ENCODE results near the gene LAMTOR5.
"Not testable (repeated sequence)": the region's sequence is repeated elsewhere in the genome, so short reads cannot be mapped to it uniquely, and the experiment has no call there.

The LAMTOR5 gene

GRCh38 chr1:110407260-110408210 lies at the start of gene LAMTOR5:
TSS of gene LAMTOR5 (minus strand) at chr1:110407694. CDS start at chr1:110407620, 74 bp downstream.
- in situ Hi-C loops (cut with MboI; ENCODE audit: low sequenced_read_pairs), result no loop called here

GRCh38 chr1:110457206-110457605 lies 49.7 kb upstream of the LAMTOR5 start:
- in situ Hi-C loops (cut with MboI; ENCODE audit: low sequenced_read_pairs), result loop anchor here (10.0 kb wide), 1 partner anchor 252 kb away; no protein-coding TSS in a partner anchor

- in situ Hi-C loops (cut with MboI; ENCODE audit: low sequenced_read_pairs), result loop anchor here (10.0 kb wide), 1 partner anchor 250 kb away; no protein-coding TSS in a partner anchor
These were observed 47.7 kb upstream of the LAMTOR5 start for GRCh38 chr1:110455151-110455550.

- in situ Hi-C loops (cut with MboI; ENCODE audit: low sequenced_read_pairs), result loop anchor here (10.0 kb wide), 1 partner anchor 250 kb away; no protein-coding TSS in a partner anchor
These were observed 46.8 kb upstream of the LAMTOR5 start for GRCh38 chr1:110454328-110454727.

- in situ Hi-C loops (cut with MboI; ENCODE audit: low sequenced_read_pairs), result loop anchor here (10.0 kb wide), 1 partner anchor 249 kb away; no protein-coding TSS in a partner anchor
These were observed 46.3 kb upstream of the LAMTOR5 start for GRCh38 chr1:110453829-110454228.

GRCh38 chr1:110452330-110452729 lies 44.8 kb upstream of the LAMTOR5 start:
- in situ Hi-C loops (cut with MboI; ENCODE audit: low sequenced_read_pairs), result loop anchor here (10.0 kb wide), 1 partner anchor 248 kb away; no protein-coding TSS in a partner anchor

- in situ Hi-C loops (cut with MboI; ENCODE audit: low sequenced_read_pairs), result loop anchor here (10.0 kb wide), 1 partner anchor 246 kb away; no protein-coding TSS in a partner anchor
These were observed 43.4 kb upstream of the LAMTOR5 start, which contains the start of gene PROK1 for GRCh38 chr1:110450929-110451328. TSS of gene PROK1 (plus strand) at chr1:110451149. CDS start at chr1:110451217, 68 bp downstream.

- in situ Hi-C loops (cut with MboI; ENCODE audit: low sequenced_read_pairs), result loop anchor here (10.0 kb wide), 1 partner anchor 245 kb away; no protein-coding TSS in a partner anchor
These were observed 42.5 kb upstream of the LAMTOR5 start for GRCh38 chr1:110449661-110450651.

GRCh38 chr1:110444561-110444960 lies 37.1 kb upstream of the LAMTOR5 start:
- in situ Hi-C loops (cut with MboI; ENCODE audit: low sequenced_read_pairs), result no loop called here

GRCh38 chr1:110443451-110443850 lies 36.0 kb upstream of the LAMTOR5 start:
- in situ Hi-C loops (cut with MboI; ENCODE audit: low sequenced_read_pairs), result no loop called here

GRCh38 chr1:110441888-110442287 lies 34.4 kb upstream of the LAMTOR5 start:
- in situ Hi-C loops (cut with MboI; ENCODE audit: low sequenced_read_pairs), result no loop called here

- in situ Hi-C loops (cut with MboI; ENCODE audit: low sequenced_read_pairs), result no loop called here
These were observed 33.4 kb upstream of the LAMTOR5 start for GRCh38 chr1:110440877-110441276.

GRCh38 chr1:110439873-110440272 lies 32.4 kb upstream of the LAMTOR5 start:
- in situ Hi-C loops (cut with MboI; ENCODE audit: low sequenced_read_pairs), result not testable (repeated sequence)

- in situ Hi-C loops (cut with MboI; ENCODE audit: low sequenced_read_pairs), result no loop called here
These were observed 31.4 kb upstream of the LAMTOR5 start for GRCh38 chr1:110438893-110439292.

GRCh38 chr1:110437645-110438299 lies 30.3 kb upstream of the LAMTOR5 start:
- in situ Hi-C loops (cut with MboI; ENCODE audit: low sequenced_read_pairs), result not testable (repeated sequence)

- in situ Hi-C loops (cut with MboI; ENCODE audit: low sequenced_read_pairs), result no loop called here
These were observed 29.1 kb upstream of the LAMTOR5 start for GRCh38 chr1:110436635-110437034.

GRCh38 chr1:110434946-110435345 lies 27.5 kb upstream of the LAMTOR5 start:
- in situ Hi-C loops (cut with MboI; ENCODE audit: low sequenced_read_pairs), result no loop called here

GRCh38 chr1:110433803-110434202 lies 26.3 kb upstream of the LAMTOR5 start:
- in situ Hi-C loops (cut with MboI; ENCODE audit: low sequenced_read_pairs), result no loop called here

- in situ Hi-C loops (cut with MboI; ENCODE audit: low sequenced_read_pairs), result no loop called here
These were observed 25.7 kb upstream of the LAMTOR5 start for GRCh38 chr1:110433213-110433612.

- in situ Hi-C loops (cut with MboI; ENCODE audit: low sequenced_read_pairs), result no loop called here
These were observed 23.4 kb upstream of the LAMTOR5 start for GRCh38 chr1:110430901-110431300.
